ENCODE data around the gene FAM72A. TPM values are rescaled to one million over a fixed set of nuclear protein-coding genes. Genes with fewer than 3 reads are reported as not detected.
"Not testable (repeated sequence)": the region's sequence is repeated elsewhere in the genome, so short reads cannot be mapped to it uniquely, and the experiment has no call there.

FAM72A gene
- total RNA-seq, 2 experiments from 2014 or later = 28.5 to 31.5 TPM

GRCh38 chr1:206203364-206204158, 922 bp upstream of the FAM72A start, which contains the start of gene SRGAP2:
Gene SRGAP2 (plus strand): TSS chr1:206203541. CDS start chr1:206205971, 2,430 bp downstream.
- POLR2A ChIA-PET; H3K36me3 Mint-ChIP-seq; H3K27me3 Mint-ChIP-seq; CTCF ChIA-PET; intact Hi-C loops (cut with micrococcal nuclease); H3K4me1 Mint-ChIP-seq (ENCODE audit: low read depth); H3K9me3 Mint-ChIP-seq: not testable (repeated sequence)
- DNase-seq = peak; percentile 67
- H3K4me3 Mint-ChIP-seq = peak within 1 kb of the TSS; percentile 79
- H3K27ac Mint-ChIP-seq = peak within 1 kb of the TSS; percentile 76

- POLR2A ChIA-PET; intact Hi-C loops (cut with micrococcal nuclease): not testable (repeated sequence)
These were observed 5.8 kb downstream of the FAM72A start for GRCh38 chr1:206196748-206197424.

GRCh38 chr1:206195182-206195581, 7.5 kb downstream of the FAM72A start:
- H3K9me3 Mint-ChIP-seq; H3K4me3 Mint-ChIP-seq; POLR2A ChIA-PET; CTCF ChIA-PET; intact Hi-C loops (cut with micrococcal nuclease); H3K4me1 Mint-ChIP-seq (ENCODE audit: low read depth); H3K27ac Mint-ChIP-seq; H3K36me3 Mint-ChIP-seq; H3K27me3 Mint-ChIP-seq; DNase-seq: not testable (repeated sequence)

More at GRCh38 chr1:206196748-206197424, 5.8 kb downstream of the FAM72A start:
- CTCF ChIA-PET; H3K36me3 Mint-ChIP-seq; DNase-seq; H3K27me3 Mint-ChIP-seq; H3K27ac Mint-ChIP-seq; H3K4me3 Mint-ChIP-seq; H3K9me3 Mint-ChIP-seq; H3K4me1 Mint-ChIP-seq (ENCODE audit: low read depth): not testable (repeated sequence)

DNA sequence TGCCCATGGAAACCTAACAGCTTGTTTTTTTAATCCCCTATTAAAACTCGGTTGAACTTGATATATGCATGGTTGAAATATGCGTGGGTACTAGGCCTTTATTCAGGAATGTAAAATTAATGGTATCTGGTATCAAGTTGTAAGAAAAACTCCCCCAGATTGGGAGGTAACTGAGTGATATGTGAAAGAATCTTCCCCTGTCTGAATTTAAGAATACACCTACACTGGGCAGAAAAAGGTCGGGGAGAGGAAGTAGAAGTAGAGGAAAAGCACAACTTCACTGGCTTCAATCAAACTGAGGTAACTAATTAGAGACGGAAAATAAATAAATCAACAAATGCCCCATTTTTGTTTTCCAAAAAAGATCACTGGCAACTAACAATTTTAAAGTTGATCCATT, 15.8 kb downstream of the FAM72A start:
- H3K27ac Mint-ChIP-seq; H3K27me3 Mint-ChIP-seq; H3K9me3 Mint-ChIP-seq; H3K36me3 Mint-ChIP-seq; H3K4me3 Mint-ChIP-seq; CTCF ChIA-PET; POLR2A ChIA-PET; DNase-seq; H3K4me1 Mint-ChIP-seq (ENCODE audit: low read depth); intact Hi-C loops (cut with micrococcal nuclease): not testable (repeated sequence)

GRCh38 chr1:206185778-206186177, 16.9 kb downstream of the FAM72A start:
- H3K4me1 Mint-ChIP-seq (ENCODE audit: low read depth); CTCF ChIA-PET; H3K36me3 Mint-ChIP-seq; DNase-seq; H3K9me3 Mint-ChIP-seq; POLR2A ChIA-PET; intact Hi-C loops (cut with micrococcal nuclease); H3K27ac Mint-ChIP-seq; H3K27me3 Mint-ChIP-seq; H3K4me3 Mint-ChIP-seq: not testable (repeated sequence)

DNA sequence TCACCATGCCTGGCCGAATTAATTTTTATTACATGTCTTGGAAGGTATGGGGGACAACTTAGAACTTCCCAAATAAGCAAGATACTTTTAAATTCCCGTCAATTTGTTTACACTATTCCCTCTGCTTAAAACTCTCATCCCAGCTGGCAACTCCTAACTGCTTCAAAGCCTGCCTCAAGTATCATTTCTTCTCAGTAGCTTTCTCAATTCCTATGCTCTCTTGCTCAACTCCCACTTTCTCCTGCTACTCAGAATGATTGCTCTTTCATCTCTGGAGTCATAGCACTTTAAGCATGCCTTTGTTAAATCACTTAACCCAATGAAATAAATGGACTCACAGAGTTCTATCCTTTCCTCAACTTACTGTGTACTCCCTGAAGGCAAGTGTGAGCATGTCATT, 18.9 kb downstream of the FAM72A start:
- intact Hi-C loops (cut with micrococcal nuclease); POLR2A ChIA-PET; H3K27me3 Mint-ChIP-seq; H3K4me3 Mint-ChIP-seq; H3K36me3 Mint-ChIP-seq; CTCF ChIA-PET; H3K4me1 Mint-ChIP-seq (ENCODE audit: low read depth); H3K27ac Mint-ChIP-seq; DNase-seq; H3K9me3 Mint-ChIP-seq: not testable (repeated sequence)

DNA sequence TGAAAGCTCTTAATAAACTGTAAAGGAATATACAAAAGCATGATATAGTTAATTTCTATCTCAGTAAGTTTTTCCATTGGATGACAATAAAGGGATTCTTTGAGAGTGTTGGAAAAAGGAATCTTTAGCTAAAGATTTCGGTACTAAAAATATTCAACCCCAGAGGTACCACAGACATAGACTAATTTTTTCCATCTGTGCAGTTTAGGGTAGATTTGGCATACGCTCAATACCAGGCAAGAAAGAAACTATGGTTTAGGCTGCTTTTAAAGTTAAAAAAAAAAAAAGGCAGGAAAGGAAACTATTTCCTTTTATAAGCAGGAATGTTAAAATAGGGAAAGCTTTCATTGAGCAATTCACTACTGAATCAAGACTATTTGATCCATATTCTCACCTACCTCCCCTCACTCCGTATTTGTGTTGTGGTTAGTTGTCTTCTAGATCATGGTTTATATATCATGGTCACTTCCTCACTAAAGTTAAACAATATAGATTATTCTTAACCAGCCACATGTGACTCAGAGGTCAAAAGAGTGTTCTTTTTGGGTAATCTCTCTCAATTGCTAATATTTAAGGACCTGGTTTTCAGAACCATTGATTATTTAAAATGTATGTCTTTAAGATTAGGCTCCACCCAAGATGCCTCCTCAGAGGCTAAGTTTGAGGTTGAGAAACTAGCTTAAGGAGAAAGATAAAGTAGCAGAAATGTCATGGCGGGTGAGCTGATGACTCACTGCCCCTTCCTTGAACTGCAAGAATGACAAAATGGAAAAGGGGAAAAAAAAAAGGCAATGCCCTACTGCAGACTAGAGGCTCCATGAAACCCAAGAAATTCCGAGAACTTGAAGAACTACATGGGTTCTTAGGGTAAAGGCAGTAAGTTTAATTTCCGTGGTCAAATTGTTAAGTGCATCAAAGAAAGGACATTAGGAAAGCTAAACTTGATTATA, 20.0 kb downstream of the FAM72A start:
- H3K36me3 Mint-ChIP-seq; CTCF ChIA-PET; H3K27me3 Mint-ChIP-seq; intact Hi-C loops (cut with micrococcal nuclease); H3K27ac Mint-ChIP-seq; H3K9me3 Mint-ChIP-seq; POLR2A ChIA-PET; H3K4me1 Mint-ChIP-seq (ENCODE audit: low read depth); H3K4me3 Mint-ChIP-seq; DNase-seq: not testable (repeated sequence)

DNA sequence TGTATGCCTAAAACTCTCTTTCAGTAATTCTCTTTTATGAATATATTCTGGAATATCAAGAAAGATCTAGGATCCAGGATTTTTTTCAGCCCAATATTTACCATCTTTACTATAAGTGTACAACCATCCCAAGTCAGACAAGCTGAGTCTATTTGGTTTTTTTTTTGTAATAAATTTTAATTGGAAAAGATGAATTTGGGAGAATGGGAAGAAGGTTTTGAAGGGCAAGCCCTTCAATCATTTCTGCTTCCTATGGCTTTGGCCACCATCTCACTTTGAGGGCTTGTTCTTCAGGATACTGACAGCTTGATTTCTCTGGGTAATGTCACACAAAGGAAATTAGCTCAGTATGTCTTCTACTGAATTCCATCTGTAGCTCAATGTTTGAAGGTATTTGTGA, 23.0 kb downstream of the FAM72A start:
- H3K4me1 Mint-ChIP-seq (ENCODE audit: low read depth); H3K27ac Mint-ChIP-seq; H3K4me3 Mint-ChIP-seq; CTCF ChIA-PET; H3K9me3 Mint-ChIP-seq; DNase-seq; H3K36me3 Mint-ChIP-seq; intact Hi-C loops (cut with micrococcal nuclease); H3K27me3 Mint-ChIP-seq; POLR2A ChIA-PET: not testable (repeated sequence)

DNA sequence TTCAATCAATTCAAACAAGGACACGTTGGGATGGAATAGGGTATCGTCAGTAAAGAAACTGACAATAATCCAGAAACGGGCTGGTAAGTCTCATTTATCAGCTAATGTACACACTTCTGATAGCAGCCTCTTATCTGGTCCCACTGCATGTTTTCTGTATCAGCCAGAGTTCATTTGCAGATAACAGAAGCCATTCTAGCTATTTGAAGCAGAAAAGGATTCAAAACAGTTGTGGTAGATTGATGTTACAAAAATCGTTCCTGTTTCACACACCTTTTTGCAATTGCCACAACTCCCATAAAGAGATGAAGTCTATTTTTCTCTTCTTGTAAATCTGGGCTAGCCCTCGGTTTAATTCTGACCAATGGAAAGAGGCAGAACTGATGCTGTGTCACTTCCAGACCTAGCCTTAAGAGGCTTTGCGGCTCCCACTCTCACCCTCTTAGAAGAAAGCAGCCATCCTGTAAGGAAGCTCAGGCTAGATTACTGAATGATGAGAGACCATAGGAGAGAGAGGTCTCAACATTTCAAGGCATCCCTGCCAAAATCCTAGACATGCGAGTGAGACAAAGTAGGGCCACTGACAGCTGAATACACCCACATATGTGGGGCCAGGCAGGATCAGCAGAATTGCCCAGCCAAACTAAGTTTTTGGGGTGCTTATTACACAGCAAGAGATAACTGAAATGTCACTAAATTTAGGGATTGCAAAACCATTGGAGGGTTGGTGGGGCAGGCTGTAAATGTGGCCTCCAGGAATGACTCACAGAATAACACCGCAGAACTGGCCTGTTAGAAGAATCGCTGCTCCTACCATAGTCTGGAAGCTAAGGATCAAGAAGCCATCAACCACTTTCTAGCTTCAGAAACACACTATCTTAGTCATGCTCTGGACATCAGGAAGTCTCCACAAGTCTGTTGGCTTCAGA, 24.3 kb downstream of the FAM72A start:
- H3K9me3 Mint-ChIP-seq; H3K27me3 Mint-ChIP-seq; H3K4me1 Mint-ChIP-seq (ENCODE audit: low read depth); H3K36me3 Mint-ChIP-seq; H3K27ac Mint-ChIP-seq; CTCF ChIA-PET; POLR2A ChIA-PET; DNase-seq; intact Hi-C loops (cut with micrococcal nuclease); H3K4me3 Mint-ChIP-seq: not testable (repeated sequence)

- H3K27ac Mint-ChIP-seq; H3K27me3 Mint-ChIP-seq; H3K9me3 Mint-ChIP-seq; H3K36me3 Mint-ChIP-seq; intact Hi-C loops (cut with micrococcal nuclease); H3K4me3 Mint-ChIP-seq; H3K4me1 Mint-ChIP-seq (ENCODE audit: low read depth); POLR2A ChIA-PET; CTCF ChIA-PET: not testable (repeated sequence)
- DNase-seq = peak; percentile 24
These were observed 26.5 kb downstream of the FAM72A start for GRCh38 chr1:206176114-206176502.

DNA sequence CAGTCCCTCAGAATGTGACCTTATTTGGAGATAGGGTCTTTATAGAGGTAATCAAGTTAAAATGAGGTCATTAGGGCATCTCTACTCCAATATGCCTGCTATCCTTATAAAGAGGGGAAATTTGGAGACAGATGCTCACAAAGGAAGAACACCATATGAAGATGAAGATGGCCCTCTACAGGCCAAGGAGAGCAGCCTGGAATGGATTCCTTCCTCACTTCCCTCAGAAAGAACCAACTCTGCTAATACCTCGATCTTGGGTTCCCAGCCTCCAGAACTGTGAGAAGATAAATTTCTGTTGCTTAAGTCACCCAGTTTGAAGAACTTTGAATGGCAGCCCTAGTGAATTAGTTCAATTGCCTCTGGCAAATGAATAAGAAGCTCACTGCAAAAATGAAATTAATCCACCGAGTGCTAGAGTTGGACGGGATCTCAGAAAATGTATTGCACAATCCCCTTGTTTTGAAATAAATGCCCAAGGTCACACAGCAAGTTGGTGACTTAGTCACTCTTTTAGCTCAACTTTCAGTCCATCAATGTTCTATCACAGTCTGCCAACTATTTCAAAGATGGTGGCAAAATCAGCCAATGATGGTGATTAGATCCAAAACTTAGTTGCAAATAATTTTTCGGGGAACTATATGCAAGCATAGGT, 27.1 kb downstream of the FAM72A start:
- H3K4me1 Mint-ChIP-seq (ENCODE audit: low read depth); H3K36me3 Mint-ChIP-seq; H3K9me3 Mint-ChIP-seq; H3K4me3 Mint-ChIP-seq; POLR2A ChIA-PET; intact Hi-C loops (cut with micrococcal nuclease); DNase-seq; H3K27ac Mint-ChIP-seq; CTCF ChIA-PET; H3K27me3 Mint-ChIP-seq: not testable (repeated sequence)
